ENCODE results near the gene SLC7A11.

Gene SLC7A11

DNA sequence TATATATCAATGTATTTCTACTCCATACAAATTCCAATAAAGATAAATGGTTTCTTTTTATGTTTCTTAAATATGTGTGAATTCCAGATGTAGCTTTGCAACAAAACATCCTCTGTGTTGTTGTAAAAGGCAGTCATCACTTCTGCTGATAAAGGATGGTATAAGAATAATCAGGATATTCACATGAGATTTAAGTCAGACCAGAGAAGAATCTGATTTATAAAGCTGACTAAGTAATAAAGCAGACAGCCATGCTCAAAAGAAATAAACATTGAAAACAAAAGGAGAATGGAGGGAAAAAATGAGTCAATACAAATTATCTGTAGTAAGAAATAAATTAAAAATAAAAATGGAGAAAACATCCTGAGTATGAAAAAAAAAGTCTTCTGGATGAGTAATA is 27.0 kb upstream of the SLC7A11 start:
- TF ChIP-seq, protein P1, sequence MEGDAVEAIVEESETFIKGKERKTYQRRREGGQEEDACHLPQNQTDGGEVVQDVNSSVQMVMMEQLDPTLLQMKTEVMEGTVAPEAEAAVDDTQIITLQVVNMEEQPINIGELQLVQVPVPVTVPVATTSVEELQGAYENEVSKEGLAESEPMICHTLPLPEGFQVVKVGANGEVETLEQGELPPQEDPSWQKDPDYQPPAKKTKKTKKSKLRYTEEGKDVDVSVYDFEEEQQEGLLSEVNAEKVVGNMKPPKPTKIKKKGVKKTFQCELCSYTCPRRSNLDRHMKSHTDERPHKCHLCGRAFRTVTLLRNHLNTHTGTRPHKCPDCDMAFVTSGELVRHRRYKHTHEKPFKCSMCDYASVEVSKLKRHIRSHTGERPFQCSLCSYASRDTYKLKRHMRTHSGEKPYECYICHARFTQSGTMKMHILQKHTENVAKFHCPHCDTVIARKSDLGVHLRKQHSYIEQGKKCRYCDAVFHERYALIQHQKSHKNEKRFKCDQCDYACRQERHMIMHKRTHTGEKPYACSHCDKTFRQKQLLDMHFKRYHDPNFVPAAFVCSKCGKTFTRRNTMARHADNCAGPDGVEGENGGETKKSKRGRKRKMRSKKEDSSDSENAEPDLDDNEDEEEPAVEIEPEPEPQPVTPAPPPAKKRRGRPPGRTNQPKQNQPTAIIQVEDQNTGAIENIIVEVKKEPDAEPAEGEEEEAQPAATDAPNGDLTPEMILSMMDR (IDR thresholded peaks at IDR 0.05; ENCODE audit: low read depth, low read length), result no peak
- no peak overlapping the region for H3K4me3 ChIP-seq (ENCODE audit: low read depth, low read length)

DNA sequence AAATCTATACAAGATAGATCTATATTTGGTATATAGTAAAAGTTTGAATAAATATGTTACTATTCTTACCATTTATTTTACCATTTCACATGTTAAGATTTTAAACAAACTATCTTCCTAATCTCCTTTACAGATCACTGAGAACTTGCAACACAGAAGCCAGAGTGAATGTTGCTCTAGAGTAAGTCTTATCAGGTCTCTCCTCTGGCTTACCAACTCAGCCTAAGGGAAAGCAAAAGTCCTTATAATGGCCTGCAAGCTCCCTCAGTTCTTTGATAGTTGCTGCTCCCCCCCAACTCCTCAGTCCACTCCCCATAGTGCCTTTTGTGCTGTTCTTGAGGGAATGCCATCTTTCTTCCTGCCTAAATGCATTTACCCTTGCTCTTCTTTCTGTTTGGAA is 25.7 kb upstream of the SLC7A11 start:
- TF ChIP-seq, protein P1 (IDR thresholded peaks at IDR 0.05; ENCODE audit: low read depth, low read length), result no peak
- no peak overlapping the region for H3K4me3 ChIP-seq (ENCODE audit: low read depth, low read length)

DNA sequence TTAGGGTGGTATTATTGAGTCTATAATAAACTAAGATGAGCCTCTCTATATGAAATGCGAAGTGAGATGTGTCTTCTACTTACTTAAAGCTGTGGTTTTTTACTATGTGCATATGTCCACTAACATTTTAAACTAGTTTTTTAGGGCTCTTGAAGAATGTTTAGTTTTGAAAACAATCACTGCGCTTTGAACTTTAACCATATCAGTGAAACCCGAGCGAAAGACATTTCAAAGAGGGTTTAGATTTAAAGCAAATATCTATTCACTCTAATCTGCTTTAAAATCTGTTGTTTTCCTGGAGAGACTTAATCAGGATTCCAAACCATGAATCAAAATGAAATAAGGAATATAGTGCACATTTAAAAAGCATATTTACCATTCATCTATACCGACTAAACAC is 24.8 kb upstream of the SLC7A11 start:
- TF ChIP-seq, protein P1 (IDR thresholded peaks at IDR 0.05; ENCODE audit: low read depth, low read length), result no peak
- H3K4me3 ChIP-seq (ENCODE audit: low read depth, low read length), result no peak overlapping the region

DNA sequence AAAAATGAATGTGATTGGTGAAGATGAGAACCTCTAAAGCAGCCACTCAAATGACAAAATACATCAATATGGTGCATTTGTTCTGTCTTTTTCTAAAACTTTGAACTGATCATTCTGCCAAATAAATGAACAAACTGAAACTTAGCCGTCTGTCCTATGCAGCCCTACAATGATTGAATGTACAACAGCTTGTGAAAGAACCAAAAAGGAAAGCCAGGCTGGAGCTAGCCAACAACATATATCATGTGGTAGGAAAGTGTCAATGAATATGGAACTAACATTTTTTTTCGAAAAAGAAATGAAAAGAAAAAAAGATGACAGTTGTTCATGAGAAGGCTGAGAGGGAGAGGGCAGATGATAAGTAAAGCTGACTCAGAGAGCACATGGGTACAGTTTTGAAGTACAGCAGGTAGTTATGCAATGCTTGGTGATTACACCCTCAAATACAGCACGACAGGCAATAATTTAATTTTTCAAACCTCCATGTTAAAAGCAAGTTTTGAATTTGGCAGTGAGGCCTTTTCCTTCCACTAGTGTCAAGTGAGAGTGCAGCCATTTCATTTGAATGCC is 21.2 kb upstream of the SLC7A11 start:
- TF ChIP-seq, protein P1 (IDR thresholded peaks at IDR 0.05; ENCODE audit: low read depth, low read length), result no peak
- no peak overlapping the region for H3K4me3 ChIP-seq (ENCODE audit: low read depth, low read length)

DNA sequence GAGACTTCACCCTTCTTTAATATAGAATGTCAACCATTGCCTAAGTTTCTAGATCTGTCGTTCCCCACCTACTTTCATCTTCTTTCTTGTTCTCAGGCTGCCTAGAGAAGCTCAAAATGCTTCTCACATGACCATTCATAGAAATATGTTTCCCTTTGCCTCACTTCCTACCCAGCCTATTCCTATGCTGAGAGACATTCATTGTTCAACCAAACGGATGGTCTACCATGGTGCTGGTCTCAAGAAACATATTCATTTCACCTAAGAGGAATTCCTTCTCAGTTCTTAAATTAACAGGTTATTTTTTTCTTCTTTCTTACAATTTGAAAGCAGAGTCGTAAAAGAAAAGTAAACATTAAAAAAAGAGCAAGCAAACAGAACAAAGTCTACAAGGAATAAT is 20.3 kb upstream of the SLC7A11 start:
- TF ChIP-seq, protein P1 (IDR thresholded peaks at IDR 0.05; ENCODE audit: low read depth, low read length), result no peak
- no peak overlapping the region for H3K4me3 ChIP-seq (ENCODE audit: low read depth, low read length)

DNA sequence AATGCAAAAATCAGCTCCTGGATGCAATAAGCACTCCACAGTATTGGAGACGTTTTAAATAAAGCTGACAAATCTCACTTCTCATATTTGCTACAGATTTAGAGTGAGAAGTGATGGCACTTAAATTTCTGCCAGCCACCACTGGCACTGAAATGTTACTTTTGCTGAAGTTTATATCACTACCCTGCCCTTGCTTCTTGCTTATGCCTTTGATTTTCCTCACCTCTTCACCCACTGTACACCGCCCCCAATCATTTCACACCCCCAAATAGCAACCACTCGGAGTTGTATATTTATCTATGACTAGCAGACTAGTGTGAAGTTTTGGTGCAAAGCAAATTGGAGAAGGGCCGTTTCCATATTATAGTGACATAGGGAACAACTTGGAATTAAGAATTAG is 19.9 kb upstream of the SLC7A11 start:
- TF ChIP-seq, protein P1 (IDR thresholded peaks at IDR 0.05; ENCODE audit: low read depth, low read length), result no peak
- no peak overlapping the region for H3K4me3 ChIP-seq (ENCODE audit: low read depth, low read length)

DNA sequence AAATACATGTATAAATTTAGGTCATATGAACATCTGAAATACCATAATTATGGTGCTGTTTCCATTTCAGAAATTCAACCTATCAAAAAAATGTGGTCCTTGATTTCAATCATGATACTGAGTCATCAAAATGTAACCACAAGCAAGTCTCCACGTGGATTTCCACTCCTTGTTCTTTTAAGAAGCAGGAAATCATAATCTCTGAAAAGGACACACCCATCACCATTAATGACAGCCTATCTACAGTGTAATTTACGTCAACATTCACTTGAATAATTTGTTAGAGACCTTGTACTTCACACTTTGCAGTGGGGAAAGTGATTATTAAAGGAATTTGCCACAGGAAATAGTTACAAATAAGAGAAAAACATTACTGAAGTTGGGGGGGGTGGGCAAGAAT is 17.7 kb upstream of the SLC7A11 start:
- TF ChIP-seq, protein P1 (IDR thresholded peaks at IDR 0.05; ENCODE audit: low read depth, low read length), result no peak
- no peak overlapping the region for H3K4me3 ChIP-seq (ENCODE audit: low read depth, low read length)

Measured in WI38 (cell line).